K562 (cell line): ENCODE data around the gene ARFGEF3.

Experiments
- ATF1 ChIP-seq, 2 experiments: fragments of 450-650 bp in 1 of 2; IDR thresholded peaks; 2 replicates each; pipeline ENCODE4 v1.6.1; 2016; ENCODE audit warnings: missing compliant biosample characterization in 1 of 2, missing genetic modification characterization in 1 of 2
- CHD2 ChIP-seq: IDR thresholded peaks from 2 replicates; pipeline ENCODE4 v1.6.1; 2011; ENCODE audit warnings: low read depth, low read length
- CREB1 ChIP-seq, 2 experiments: sonication (generic) in 1 of 2; formaldehyde crosslinking in 1 of 2; IDR thresholded peaks; 2 replicates each; pipeline versions ENCODE4 v1.6.1 to v1.8.0; 2012 to 2022; ENCODE audit warnings: inconsistent platforms in 1 of 2, mild to moderate bottlenecking in 1 of 2, missing genetic modification reagents in 1 of 2, moderate library complexity in 1 of 2
- MAFK ChIP-seq: IDR thresholded peaks from 2 replicates; pipeline ENCODE4 v1.6.1; 2011; ENCODE audit warnings: low read length, improper control_type of control experiment
- NFE2L1 ChIP-seq: fragments of 450-650 bp; IDR thresholded peaks from 2 replicates; pipeline ENCODE4 v1.6.1; 2016; ENCODE audit warnings: missing genetic modification characterization, low read depth, mild to moderate bottlenecking, missing compliant biosample characterization, moderate library complexity, borderline replicate concordance
- TCF7L2 ChIP-seq: fragments of 150-350 bp; IDR thresholded peaks from 2 replicates; pipeline ENCODE4 v1.6.1; 2016; ENCODE audit warnings: low read depth, mild to moderate bottlenecking, low read length, moderate library complexity
- TGIF2 ChIP-seq: sonication (generic); formaldehyde crosslinking; IDR thresholded peaks from 2 replicates; pipeline ENCODE4 v1.8.1; 2022; ENCODE audit warnings: mild to moderate bottlenecking, missing genetic modification reagents, moderate library complexity
- ZNF23 ChIP-seq: fragments of 250-450 bp; sonication (Bioruptor Pico); IDR thresholded peaks from 2 replicates; pipeline ENCODE4 v1.4.0; 2020; ENCODE audit warnings: mild to moderate bottlenecking
- TF ChIP-seq, protein P1 (sequence below), 3 experiments: IDR thresholded peaks in 2 of 3; conservative IDR thresholded peaks in 1 of 3; 2 replicates each; pipeline ENCODE4 v1.5.1; 2011 to 2012; ENCODE audit warnings: low read length in 3 of 3, mild to moderate bottlenecking in 3 of 3, control low read depth in 2 of 3, improper control_type of control experiment in 1 of 3, inconsistent platforms in 1 of 3, low read depth in 1 of 3, mixed read lengths in 1 of 3, moderate library complexity in 1 of 3; ENCODE audit not compliant: insufficient read depth in 2 of 3

DNA sequence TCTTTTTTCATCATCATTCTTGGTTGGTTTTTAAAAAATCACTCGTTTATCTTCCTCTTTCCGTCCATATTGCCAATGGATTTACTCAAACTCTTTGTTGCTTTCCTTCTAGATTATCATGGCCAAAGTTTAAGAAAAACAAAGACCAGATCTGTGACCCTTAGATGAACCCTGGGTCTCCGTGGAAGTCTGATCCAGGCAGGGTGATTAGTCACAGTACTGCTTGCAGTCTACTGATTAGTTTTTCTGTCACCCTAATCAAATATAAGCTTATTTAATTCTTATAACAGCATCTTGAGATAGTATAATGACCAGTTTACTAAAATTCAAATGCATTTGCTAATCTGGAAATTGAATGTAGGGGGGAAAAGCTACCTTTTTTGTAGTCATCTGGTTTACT, 210.0 kb downstream of the ARFGEF3 start:
- TF ChIP-seq, protein P1, sequence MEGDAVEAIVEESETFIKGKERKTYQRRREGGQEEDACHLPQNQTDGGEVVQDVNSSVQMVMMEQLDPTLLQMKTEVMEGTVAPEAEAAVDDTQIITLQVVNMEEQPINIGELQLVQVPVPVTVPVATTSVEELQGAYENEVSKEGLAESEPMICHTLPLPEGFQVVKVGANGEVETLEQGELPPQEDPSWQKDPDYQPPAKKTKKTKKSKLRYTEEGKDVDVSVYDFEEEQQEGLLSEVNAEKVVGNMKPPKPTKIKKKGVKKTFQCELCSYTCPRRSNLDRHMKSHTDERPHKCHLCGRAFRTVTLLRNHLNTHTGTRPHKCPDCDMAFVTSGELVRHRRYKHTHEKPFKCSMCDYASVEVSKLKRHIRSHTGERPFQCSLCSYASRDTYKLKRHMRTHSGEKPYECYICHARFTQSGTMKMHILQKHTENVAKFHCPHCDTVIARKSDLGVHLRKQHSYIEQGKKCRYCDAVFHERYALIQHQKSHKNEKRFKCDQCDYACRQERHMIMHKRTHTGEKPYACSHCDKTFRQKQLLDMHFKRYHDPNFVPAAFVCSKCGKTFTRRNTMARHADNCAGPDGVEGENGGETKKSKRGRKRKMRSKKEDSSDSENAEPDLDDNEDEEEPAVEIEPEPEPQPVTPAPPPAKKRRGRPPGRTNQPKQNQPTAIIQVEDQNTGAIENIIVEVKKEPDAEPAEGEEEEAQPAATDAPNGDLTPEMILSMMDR (IDR thresholded peaks at IDR 0.05 in 2 of 3, conservative IDR thresholded peaks at IDR 0.05 in 1 of 3; ENCODE audit: insufficient read depth in 2 of 3, low read depth in 1 of 3, low read length in 3 of 3) = no peak
- TF ChIP-seq TCF7L2 = no peak
- TF ChIP-seq CHD2 = no peak
- TF ChIP-seq MAFK = no peak
- TF ChIP-seq CREB1 (IDR thresholded peaks at IDR 0.05) = no peak
- TF ChIP-seq CREB1 (CRISPR knock-in tag; IDR thresholded peaks at IDR 0.05) = no peak
- no peak for TF ChIP-seq ATF1 (CRISPR knock-in tag; IDR thresholded peaks at IDR 0.05)
- no peak for TF ChIP-seq ATF1 (tag; IDR thresholded peaks at IDR 0.05)
- TF ChIP-seq TGIF2 (CRISPR knock-in tag) = no peak
- TF ChIP-seq NFE2L1 (tag) = no peak
- no peak for TF ChIP-seq ZNF23 (CRISPR knock-in tag)
